PC-9 (cell line): Measurements from ENCODE around the gene TIMM13.

Experiments used
- CTCF ChIP-seq: fragments of 200-600 bp; sonication (generic); conservative IDR thresholded peaks from 2 replicates; pipeline ENCODE4 v1.6.1; 2017; ENCODE audit warnings: mixed run types, antibody characterized with exemption, mild to moderate bottlenecking, moderate library complexity
- EZH2 ChIP-seq: fragments of 200-600 bp; sonication (generic); IDR thresholded peaks from 2 replicates; pipeline ENCODE4 v1.8.0; 2017; ENCODE audit warnings: antibody characterized with exemption, low read depth

DNA sequence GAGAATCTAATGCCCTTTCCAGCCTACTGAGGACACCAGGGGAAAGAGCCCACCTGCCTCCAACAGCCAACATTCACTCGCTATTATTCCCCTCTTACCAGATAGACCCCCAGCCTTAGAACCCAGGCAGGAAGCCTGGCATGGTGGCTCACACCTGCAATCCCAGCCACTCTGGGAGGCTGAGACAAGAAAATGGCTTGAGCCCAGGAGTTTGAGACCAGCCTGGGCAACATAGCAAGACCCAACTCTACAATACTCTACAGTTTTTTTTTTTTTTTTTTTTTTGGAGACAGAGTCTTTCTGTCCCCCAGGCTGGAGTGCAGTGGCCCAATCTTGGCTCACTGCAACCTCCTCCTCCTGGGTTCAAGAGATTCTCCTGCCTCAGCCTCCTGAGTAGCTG, 32.9 kb upstream of the TIMM13 start:
- TF ChIP-seq CTCF (no peak), EZH2 (no peak)
